Measurements from ENCODE around the gene SRPX2. TPM values are rescaled to one million over a fixed set of nuclear protein-coding genes. Genes with fewer than 3 reads are reported as not detected.

SRPX2 gene
- total and polyA plus RNA-seq, 2 of the 13 experiments (the other 11 are each of a cell fraction or from before 2014, with no cell fraction given), result 1.5 to 6.7 TPM

GRCh38 chrX:100649550-100650356, 5.8 kb downstream of the SRPX2 start (continued):
- TF ChIP-seq ZBTB46 (CRISPR knock-in tag; IDR thresholded peaks at IDR 0.05; ENCODE audit: borderline replicate concordance) (no peak), ETV5 (CRISPR knock-in tag; IDR thresholded peaks at IDR 0.05; ENCODE audit: borderline replicate concordance) (peak; percentile 22; the same call in 1 of the 2 replicates), FOXJ3 (CRISPR knock-in tag; IDR thresholded peaks at IDR 0.05; ENCODE audit: borderline replicate concordance) (no peak), ZNF724P (CRISPR knock-in tag; IDR thresholded peaks at IDR 0.05; ENCODE audit: borderline replicate concordance) (no peak), ZNF234 (CRISPR knock-in tag; conservative IDR thresholded peaks at IDR 0.05) (no peak), ZBTB14 (CRISPR knock-in tag; IDR thresholded peaks at IDR 0.05) (no peak), RXRA (CRISPR knock-in tag; IDR thresholded peaks at IDR 0.05) (0 out of 2 replicates have a peak, but pooled peaks have one; percentile 35), POGZ (CRISPR knock-in tag; IDR thresholded peaks at IDR 0.05) (no peak), MAF1 (CRISPR knock-in tag; IDR thresholded peaks at IDR 0.05; ENCODE audit: borderline replicate concordance) (no peak), ZNF563 (CRISPR knock-in tag; IDR thresholded peaks at IDR 0.05) (no peak), PCBP1 (IDR thresholded peaks at IDR 0.05; ENCODE audit: borderline replicate concordance, low read depth, low read length) (no peak), RFX5 (IDR thresholded peaks at IDR 0.05; ENCODE audit: low read depth, low read length) (no peak), ZNF83 (CRISPR knock-in tag; IDR thresholded peaks at IDR 0.05; ENCODE audit: borderline replicate concordance) (no peak), SNAPC2 (CRISPR knock-in tag; IDR thresholded peaks at IDR 0.05) (no peak), ZNF782 (CRISPR knock-in tag; IDR thresholded peaks at IDR 0.05; ENCODE audit: borderline replicate concordance) (no peak), ZNF281 (CRISPR knock-in tag; IDR thresholded peaks at IDR 0.05; ENCODE audit: borderline replicate concordance) (peak; percentile 94), ZKSCAN1 (IDR thresholded peaks at IDR 0.05; ENCODE audit: low read length) (no peak), HNRNPL (IDR thresholded peaks at IDR 0.05; ENCODE audit: low read depth, low read length) (no peak), ZNF256 (CRISPR knock-in tag; conservative IDR thresholded peaks at IDR 0.05) (no peak), KDM3A (CRISPR knock-in tag; IDR thresholded peaks at IDR 0.05; ENCODE audit: low read depth) (no peak), SAP130 (CRISPR knock-in tag; IDR thresholded peaks at IDR 0.05; ENCODE audit: low read depth) (peak; percentile 40; the same call in 1 of the 2 replicates), ATF3 (CRISPR knock-in tag; IDR thresholded peaks at IDR 0.05) (no peak), NCOR1 (IDR thresholded peaks at IDR 0.05; ENCODE audit: borderline replicate concordance, low read length) (peak; percentile 42; the same call in 1 of the 2 replicates)
- TF ChIP-seq, protein P1, sequence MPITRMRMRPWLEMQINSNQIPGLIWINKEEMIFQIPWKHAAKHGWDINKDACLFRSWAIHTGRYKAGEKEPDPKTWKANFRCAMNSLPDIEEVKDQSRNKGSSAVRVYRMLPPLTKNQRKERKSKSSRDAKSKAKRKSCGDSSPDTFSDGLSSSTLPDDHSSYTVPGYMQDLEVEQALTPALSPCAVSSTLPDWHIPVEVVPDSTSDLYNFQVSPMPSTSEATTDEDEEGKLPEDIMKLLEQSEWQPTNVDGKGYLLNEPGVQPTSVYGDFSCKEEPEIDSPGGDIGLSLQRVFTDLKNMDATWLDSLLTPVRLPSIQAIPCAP (CRISPR knock-in tag; IDR thresholded peaks at IDR 0.05; ENCODE audit: low read depth), result no peak
